Astrocyte (in vitro differentiated cells and primary cell): Measurements from ENCODE around the gene C13orf46. TPM values are rescaled to one million over a fixed set of nuclear protein-coding genes. Genes with fewer than 3 reads are reported as not detected.

Experiments used
- DNase-seq: peaks from one replicate; pipeline ENCODE4 v3.0.0-alpha.2; 2010; ENCODE audit warnings: low read depth
- FAIRE-seq: peaks from 2 replicates; lab custom pipeline; 2011; peaks lifted over from hg19 to GRCh38; lab: Jason Lieb, UNC
- H2AFZ ChIP-seq: 2 replicates; pipeline ENCODE4 v1.6.0; 2012; ENCODE audit warnings: low read depth, low read length, inconsistent platforms
- H3K27ac ChIP-seq: 2 replicates; pipeline ENCODE4 v1.5.1; 2011; ENCODE audit warnings: low read depth, low read length, inconsistent platforms
- H3K27me3 ChIP-seq: 2 replicates; pipeline ENCODE4 v1.6.0; 2011; ENCODE audit warnings: low read length, inconsistent platforms; ENCODE audit not compliant: insufficient read depth
- H3K36me3 ChIP-seq: 2 replicates; pipeline ENCODE4 v1.5.1; 2011; ENCODE audit warnings: low read length, inconsistent platforms; ENCODE audit not compliant: insufficient read depth
- H3K4me1 ChIP-seq: 2 replicates; pipeline ENCODE4 v1.5.1; 2011; ENCODE audit warnings: low read length, inconsistent platforms; ENCODE audit not compliant: insufficient read depth
- H3K4me2 ChIP-seq: 2 replicates; pipeline ENCODE4 v1.6.0; 2012; ENCODE audit warnings: low read length, inconsistent platforms
- H3K4me3 ChIP-seq: 2 replicates; pipeline ENCODE4 v1.5.1; 2011; ENCODE audit warnings: low read depth, mild to moderate bottlenecking, low read length, inconsistent platforms; ENCODE audit not compliant: insufficient read depth
- H3K79me2 ChIP-seq: 2 replicates; pipeline ENCODE4 v1.6.0; 2012; ENCODE audit warnings: mild to moderate bottlenecking, low read length, inconsistent platforms; ENCODE audit not compliant: insufficient read depth
- H3K9ac ChIP-seq: 2 replicates; pipeline ENCODE4 v1.6.0; 2012; ENCODE audit warnings: mild to moderate bottlenecking, low read length, inconsistent platforms
- H3K9me3 ChIP-seq: 2 replicates; pipeline ENCODE4 v1.5.1; 2012; ENCODE audit warnings: low read depth, mild to moderate bottlenecking, low read length, inconsistent platforms; ENCODE audit not compliant: insufficient read depth
- H4K20me1 ChIP-seq: 2 replicates; pipeline ENCODE4 v1.6.0; 2012; ENCODE audit warnings: low read length, inconsistent platforms; ENCODE audit not compliant: insufficient read depth
- H3K27ac Mint-ChIP-seq: one replicate; pipeline ENCODE4 v1.8.0; 2021; ENCODE audit warnings: mild to moderate bottlenecking, mixed read lengths; ENCODE audit not compliant: unreplicated experiment
- H3K27me3 Mint-ChIP-seq: one replicate; pipeline ENCODE4 v1.8.0; 2021; ENCODE audit warnings: low read depth, mixed read lengths; ENCODE audit not compliant: unreplicated experiment
- H3K36me3 Mint-ChIP-seq: one replicate; pipeline ENCODE4 v1.8.0; 2021; ENCODE audit warnings: low read depth, mixed read lengths; ENCODE audit not compliant: unreplicated experiment
- H3K4me1 Mint-ChIP-seq: one replicate; pipeline ENCODE4 v1.8.0; 2021; ENCODE audit warnings: low read depth, mixed read lengths; ENCODE audit not compliant: unreplicated experiment
- H3K4me3 Mint-ChIP-seq: one replicate; pipeline ENCODE4 v1.8.0; 2021; ENCODE audit warnings: mild to moderate bottlenecking, moderate library complexity, mixed read lengths; ENCODE audit not compliant: unreplicated experiment
- H3K9me3 Mint-ChIP-seq: one replicate; pipeline ENCODE4 v1.8.0; 2021; ENCODE audit warnings: mild to moderate bottlenecking, mixed read lengths; ENCODE audit not compliant: unreplicated experiment
- EZH2 ChIP-seq: IDR thresholded peaks from 2 replicates; pipeline ENCODE4 v1.6.1; 2012; ENCODE audit warnings: mild to moderate bottlenecking, low read length, inconsistent platforms; ENCODE audit not compliant: insufficient read depth
- total RNA-seq: library from RNA; stranded (reverse); gene quantifications from 2 replicates; pipeline ENCODE4 v1.2.1, GENCODE V29; 2021
- TF ChIP-seq, protein P1 (sequence below): IDR thresholded peaks from 2 replicates; pipeline ENCODE4 v1.5.1; 2011; ENCODE audit warnings: low read depth, mild to moderate bottlenecking, inconsistent platforms, low read length, moderate library complexity; ENCODE audit not compliant: insufficient read depth

C13orf46 gene
- total RNA-seq, 1 donor from 2014 or later = 5.0 TPM

DNA sequence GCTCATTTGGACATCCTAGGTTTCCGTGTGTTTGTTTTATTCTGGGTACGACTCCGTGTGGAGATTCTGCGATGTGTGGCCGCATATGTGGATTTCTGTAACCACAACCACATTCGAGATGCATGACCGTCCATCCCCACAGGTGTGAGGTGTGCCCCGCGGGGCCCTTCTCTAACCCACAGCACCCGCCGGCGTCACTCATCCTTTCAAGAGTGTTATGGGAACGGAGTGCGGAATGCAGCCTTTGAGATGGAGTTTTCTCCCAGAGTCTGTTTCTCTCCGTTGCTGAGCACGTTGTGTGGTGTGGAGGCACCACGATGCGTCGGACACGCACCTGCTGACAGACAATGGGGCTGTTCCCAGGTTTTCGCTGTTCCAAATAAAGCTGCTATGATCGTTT, 40.0 kb downstream of the C13orf46 start:
- H3K9ac ChIP-seq = no peak overlapping the region
- TF ChIP-seq EZH2 = no peak
- TF ChIP-seq, protein P1, sequence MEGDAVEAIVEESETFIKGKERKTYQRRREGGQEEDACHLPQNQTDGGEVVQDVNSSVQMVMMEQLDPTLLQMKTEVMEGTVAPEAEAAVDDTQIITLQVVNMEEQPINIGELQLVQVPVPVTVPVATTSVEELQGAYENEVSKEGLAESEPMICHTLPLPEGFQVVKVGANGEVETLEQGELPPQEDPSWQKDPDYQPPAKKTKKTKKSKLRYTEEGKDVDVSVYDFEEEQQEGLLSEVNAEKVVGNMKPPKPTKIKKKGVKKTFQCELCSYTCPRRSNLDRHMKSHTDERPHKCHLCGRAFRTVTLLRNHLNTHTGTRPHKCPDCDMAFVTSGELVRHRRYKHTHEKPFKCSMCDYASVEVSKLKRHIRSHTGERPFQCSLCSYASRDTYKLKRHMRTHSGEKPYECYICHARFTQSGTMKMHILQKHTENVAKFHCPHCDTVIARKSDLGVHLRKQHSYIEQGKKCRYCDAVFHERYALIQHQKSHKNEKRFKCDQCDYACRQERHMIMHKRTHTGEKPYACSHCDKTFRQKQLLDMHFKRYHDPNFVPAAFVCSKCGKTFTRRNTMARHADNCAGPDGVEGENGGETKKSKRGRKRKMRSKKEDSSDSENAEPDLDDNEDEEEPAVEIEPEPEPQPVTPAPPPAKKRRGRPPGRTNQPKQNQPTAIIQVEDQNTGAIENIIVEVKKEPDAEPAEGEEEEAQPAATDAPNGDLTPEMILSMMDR = no peak
- FAIRE-seq = no peak
- H3K27ac ChIP-seq = no peak overlapping the region
- H3K4me1 ChIP-seq = peaks cover 2% of the 10 kb centered on the region
- Mint-ChIP-seq H3K27ac (no peak overlapping the region), H3K4me3 (no peak overlapping the region), H3K27me3 (peaks cover 2% of the 10 kb centered on the region), H3K36me3 (peaks cover 12% of the 10 kb centered on the region), H3K9me3 (peaks cover 2% of the 10 kb centered on the region), H3K4me1 (peaks cover 17% of the 10 kb centered on the region)
- H3K4me2 ChIP-seq = no peak overlapping the region
- no peak for DNase-seq
- no peaks in the 10 kb centered on the region for H3K27me3 ChIP-seq
- no peaks in the 10 kb centered on the region for H3K79me2 ChIP-seq
- H4K20me1 ChIP-seq = no peaks in the 10 kb centered on the region
- H3K36me3 ChIP-seq = no peaks in the 10 kb centered on the region
- no peaks in the 10 kb centered on the region for H3K9me3 ChIP-seq
- no peak overlapping the region for H2AFZ ChIP-seq
- no peak overlapping the region for H3K4me3 ChIP-seq

DNA sequence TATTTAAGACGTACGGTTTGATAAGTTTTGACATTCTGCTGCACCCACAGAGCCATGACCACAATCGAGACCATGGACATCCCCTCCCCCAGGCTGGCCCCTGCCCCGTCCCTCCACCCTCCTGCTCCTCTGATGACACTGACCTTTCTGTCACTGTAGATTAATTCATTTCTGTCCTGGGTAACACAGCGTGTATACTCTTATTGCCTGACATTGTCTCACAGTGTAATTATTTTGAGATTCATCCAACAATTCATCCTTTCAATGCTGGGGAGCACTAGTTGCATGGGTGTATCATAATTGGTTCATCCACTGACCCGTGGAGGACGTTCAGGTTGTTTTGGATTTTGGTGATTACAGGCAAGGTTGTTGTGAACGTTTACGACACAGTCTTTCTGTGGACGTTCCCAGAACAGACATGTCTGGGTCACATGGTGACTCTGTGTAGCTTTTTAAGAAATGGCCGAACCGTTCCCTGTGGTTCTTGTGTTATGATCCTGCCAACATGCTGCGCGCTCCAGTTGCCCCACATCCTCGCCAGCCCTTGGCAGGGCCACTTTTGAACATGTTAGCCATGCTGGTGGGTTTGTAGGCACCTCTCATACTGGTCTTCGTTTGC, 41.9 kb downstream of the C13orf46 start:
- no peak for TF ChIP-seq EZH2
- TF ChIP-seq, protein P1 = no peak
- H3K4me2 ChIP-seq = no peak overlapping the region
- H3K36me3 Mint-ChIP-seq = peaks cover 8% of the 10 kb centered on the region
- H3K27me3 ChIP-seq = no peaks in the 10 kb centered on the region
- no peaks in the 10 kb centered on the region for H3K9me3 ChIP-seq
- no peaks in the 10 kb centered on the region for H3K79me2 ChIP-seq
- no peak overlapping the region for H3K27ac ChIP-seq
- H3K4me3 ChIP-seq = no peak overlapping the region
- no peak overlapping the region for H3K27ac Mint-ChIP-seq
- no peak overlapping the region for H2AFZ ChIP-seq
- no peaks in the 10 kb centered on the region for H3K36me3 ChIP-seq
- peaks cover 6% of the 10 kb centered on the region for H3K4me1 Mint-ChIP-seq
- no peaks in the 10 kb centered on the region for H4K20me1 ChIP-seq
- H3K4me1 ChIP-seq = peaks cover 7% of the 10 kb centered on the region
- DNase-seq (no peak), FAIRE-seq (no peak)
- H3K27me3 Mint-ChIP-seq = peaks cover 6% of the 10 kb centered on the region
- no peak overlapping the region for H3K4me3 Mint-ChIP-seq
- H3K9ac ChIP-seq = no peak overlapping the region
- H3K9me3 Mint-ChIP-seq = peaks cover 10% of the 10 kb centered on the region
